COLO668 (cell line): Measurements from ENCODE around the gene SYCP1.
"Not testable (repeated sequence)": the region's sequence is repeated elsewhere in the genome, so short reads cannot be mapped to it uniquely, and the experiment has no call there.

ENCODE experiments used
- DNase-seq: peaks from one replicate; lab custom pipeline; 2025; ENCODE audit not compliant: unreplicated experiment; lab: John Stamatoyannopoulos, UW

SYCP1 gene

GRCh38 chr1:114854693-114855320 is at the start of gene SYCP1:
SYCP1 (plus strand) TSS chr1:114854863; CDS start chr1:114855465, 602 bp downstream.
- DNase-seq = no peak

GRCh38 chr1:114819869-114820268 is 34.8 kb upstream of the SYCP1 start:
- DNase-seq = no peak

- DNase-seq = no peak
Measured at GRCh38 chr1:114820392-114820791, 34.3 kb upstream of the SYCP1 start.

- no peak for DNase-seq
Measured at GRCh38 chr1:114821978-114822377, 32.7 kb upstream of the SYCP1 start.

GRCh38 chr1:114828251-114828650 is 26.4 kb upstream of the SYCP1 start:
- no peak for DNase-seq

- DNase-seq = not testable (repeated sequence)
Measured at GRCh38 chr1:114830075-114830474, 24.6 kb upstream of the SYCP1 start.

GRCh38 chr1:114831276-114831994 is 23.2 kb upstream of the SYCP1 start:
- no peak for DNase-seq

- DNase-seq = no peak
Measured at GRCh38 chr1:114832057-114832456, 22.6 kb upstream of the SYCP1 start.

GRCh38 chr1:114833421-114833820 is 21.2 kb upstream of the SYCP1 start:
- no peak for DNase-seq

- no peak for DNase-seq
Measured at GRCh38 chr1:114844270-114844669, 10.4 kb upstream of the SYCP1 start.

GRCh38 chr1:114853584-114853983 is 1.1 kb upstream of the SYCP1 start:
- no peak for DNase-seq

GRCh38 chr1:114861384-114861783 is 6.7 kb downstream of the SYCP1 start:
- DNase-seq = no peak

GRCh38 chr1:114892194-114892918 is 37.7 kb downstream of the SYCP1 start:
- no peak for DNase-seq

GRCh38 chr1:114896795-114897194 is 42.1 kb downstream of the SYCP1 start:
- DNase-seq = no peak

- DNase-seq = no peak
Measured at GRCh38 chr1:114901814-114902213, 47.2 kb downstream of the SYCP1 start.

GRCh38 chr1:114902343-114902742 is 47.7 kb downstream of the SYCP1 start:
- DNase-seq = no peak

- no peak for DNase-seq
Measured at GRCh38 chr1:114903480-114903879, 48.8 kb downstream of the SYCP1 start.

- DNase-seq = not testable (repeated sequence)
Measured at GRCh38 chr1:114915720-114916119, 61.1 kb downstream of the SYCP1 start.

GRCh38 chr1:114926607-114927006 is 71.9 kb downstream of the SYCP1 start:
- DNase-seq = no peak

GRCh38 chr1:114927401-114927800 is 72.7 kb downstream of the SYCP1 start:
- DNase-seq = no peak

- DNase-seq = no peak
Measured at GRCh38 chr1:114956570-114956969, 101.9 kb downstream of the SYCP1 start.

- no peak for DNase-seq
Measured at GRCh38 chr1:114959423-114959822, 104.8 kb downstream of the SYCP1 start.
